ENCODE results near the gene PRXL2B. TPM values are rescaled to one million over a fixed set of nuclear protein-coding genes. Genes with fewer than 3 reads are reported as not detected.
"Not testable (repeated sequence)": the region's sequence is repeated elsewhere in the genome, so short reads cannot be mapped to it uniquely, and the experiment has no call there.

The PRXL2B gene
- total and polyA plus RNA-seq, 4 donors = 4.6 to 10.2 (median 8.1) TPM

DNA sequence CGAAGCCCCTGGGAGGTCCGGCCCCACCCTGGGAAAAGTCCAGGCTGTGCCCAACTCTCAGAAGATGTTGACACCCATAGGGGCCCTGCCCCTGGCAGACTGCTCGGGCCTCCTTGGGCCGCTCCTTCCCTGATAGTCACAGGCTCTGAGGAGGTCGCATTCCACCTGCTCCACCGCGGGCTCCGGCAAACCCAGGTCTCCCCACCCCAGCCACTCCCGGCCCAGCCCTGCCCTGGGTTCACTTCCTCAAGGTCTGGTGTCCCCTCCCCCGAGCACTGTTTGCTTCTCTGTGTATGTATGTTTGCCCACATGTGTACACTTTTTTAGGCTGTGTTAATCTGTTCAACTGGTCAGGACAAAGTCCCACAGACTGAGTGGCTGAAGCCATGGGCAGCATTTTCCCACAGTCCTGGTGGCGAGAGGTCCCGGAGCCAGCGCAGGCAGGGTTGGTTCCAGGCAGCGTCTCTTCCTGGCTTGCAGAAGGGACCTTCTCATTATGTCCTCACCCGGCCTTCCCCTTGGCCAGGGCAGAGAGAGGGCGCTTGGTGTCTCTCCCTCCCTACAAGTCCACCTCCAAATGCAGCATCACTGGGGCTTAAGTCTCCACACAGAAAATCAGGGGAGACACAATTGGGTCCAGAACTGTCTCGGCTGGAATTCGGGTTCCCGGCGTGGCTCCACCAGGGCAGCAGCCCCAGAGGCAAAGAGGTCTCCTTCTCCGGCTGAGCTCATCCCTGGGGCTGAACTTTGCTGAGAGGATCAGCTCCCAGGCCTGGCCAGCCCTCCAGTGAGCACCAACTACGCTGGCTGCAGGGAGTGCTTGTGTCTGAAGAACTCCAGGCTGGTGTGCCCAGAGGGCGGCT is 10.5 kb upstream of the PRXL2B start:
- Histone ChIP-seq H3K27ac (ENCODE audit: low read depth in 1 of 2, low read length in 2 of 2) (peak overlapping the region; percentile 73 to 77), H3K9me3 (ENCODE audit: control insufficient read depth in 4 of 4, low read length in 3 of 4) (peaks cover 0 to 5% (median 1%) of the 10 kb centered on the region in 4 donors), H3K9ac (ENCODE audit: low read depth in 1 of 2, low read length in 2 of 2) (no peak overlapping the region), H3K4me1 (ENCODE audit: control insufficient read depth in 4 of 4, insufficient read depth in 4 of 4, low read length in 3 of 4) (peaks cover 3 to 30% (median 19%) of the 10 kb centered on the region in 4 donors), H3K27me3 (ENCODE audit: control insufficient read depth in 4 of 4, insufficient read depth in 4 of 4, low read length in 3 of 4) (no peaks in the 10 kb centered on the region), H3K36me3 (ENCODE audit: control insufficient read depth in 4 of 4, insufficient read depth in 3 of 4, low read depth in 1 of 4, low read length in 3 of 4) (no peaks in the 10 kb centered on the region), H3K4me3 (ENCODE audit: low read depth in 1 of 3, low read length in 3 of 3) (no peak overlapping the region)
- peak; percentile 51 for DNase-seq (ENCODE audit: low spot score)
- TF ChIP-seq EGR1 (IDR thresholded peaks at IDR 0.05; ENCODE audit: low read depth in 2 of 2) = peak in 1 of 2 donors; percentile 57
- TF ChIP-seq NR2F2 (IDR thresholded peaks at IDR 0.05) = no peak
- peak; percentile 60 to 84 for TF ChIP-seq RXRA (IDR thresholded peaks at IDR 0.05)
- TF ChIP-seq, protein P1, sequence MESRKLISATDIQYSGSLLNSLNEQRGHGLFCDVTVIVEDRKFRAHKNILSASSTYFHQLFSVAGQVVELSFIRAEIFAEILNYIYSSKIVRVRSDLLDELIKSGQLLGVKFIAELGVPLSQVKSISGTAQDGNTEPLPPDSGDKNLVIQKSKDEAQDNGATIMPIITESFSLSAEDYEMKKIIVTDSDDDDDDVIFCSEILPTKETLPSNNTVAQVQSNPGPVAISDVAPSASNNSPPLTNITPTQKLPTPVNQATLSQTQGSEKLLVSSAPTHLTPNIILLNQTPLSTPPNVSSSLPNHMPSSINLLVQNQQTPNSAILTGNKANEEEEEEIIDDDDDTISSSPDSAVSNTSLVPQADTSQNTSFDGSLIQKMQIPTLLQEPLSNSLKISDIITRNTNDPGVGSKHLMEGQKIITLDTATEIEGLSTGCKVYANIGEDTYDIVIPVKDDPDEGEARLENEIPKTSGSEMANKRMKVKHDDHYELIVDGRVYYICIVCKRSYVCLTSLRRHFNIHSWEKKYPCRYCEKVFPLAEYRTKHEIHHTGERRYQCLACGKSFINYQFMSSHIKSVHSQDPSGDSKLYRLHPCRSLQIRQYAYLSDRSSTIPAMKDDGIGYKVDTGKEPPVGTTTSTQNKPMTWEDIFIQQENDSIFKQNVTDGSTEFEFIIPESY (IDR thresholded peaks at IDR 0.05) = no peak
- peak; percentile 73 for TF ChIP-seq TAF1 (conservative IDR thresholded peaks at IDR 0.05)
- TF ChIP-seq FOXA1 (IDR thresholded peaks at IDR 0.05) = peak; percentile 65
- TF ChIP-seq RAD21 (IDR thresholded peaks at IDR 0.05) = peak in 1 of 2 donors; percentile 56
- peak in 1 of 2 donors; percentile 10 for TF ChIP-seq JUND (IDR thresholded peaks at IDR 0.05)
- peak; percentile 89 to 92 for TF ChIP-seq HNF4A (conservative IDR thresholded peaks at IDR 0.05)
- TF ChIP-seq FOXA2 (IDR thresholded peaks at IDR 0.05) = peak; percentile 81
- TF ChIP-seq GABPA (IDR thresholded peaks at IDR 0.05 in 1 of 2, conservative IDR thresholded peaks at IDR 0.05 in 1 of 2) = peak in 1 of 2 donors; percentile 71
- TF ChIP-seq, protein P2, sequence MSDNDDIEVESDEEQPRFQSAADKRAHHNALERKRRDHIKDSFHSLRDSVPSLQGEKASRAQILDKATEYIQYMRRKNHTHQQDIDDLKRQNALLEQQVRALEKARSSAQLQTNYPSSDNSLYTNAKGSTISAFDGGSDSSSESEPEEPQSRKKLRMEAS (IDR thresholded peaks at IDR 0.05) = peak; percentile 80
- TF ChIP-seq, protein P3, sequence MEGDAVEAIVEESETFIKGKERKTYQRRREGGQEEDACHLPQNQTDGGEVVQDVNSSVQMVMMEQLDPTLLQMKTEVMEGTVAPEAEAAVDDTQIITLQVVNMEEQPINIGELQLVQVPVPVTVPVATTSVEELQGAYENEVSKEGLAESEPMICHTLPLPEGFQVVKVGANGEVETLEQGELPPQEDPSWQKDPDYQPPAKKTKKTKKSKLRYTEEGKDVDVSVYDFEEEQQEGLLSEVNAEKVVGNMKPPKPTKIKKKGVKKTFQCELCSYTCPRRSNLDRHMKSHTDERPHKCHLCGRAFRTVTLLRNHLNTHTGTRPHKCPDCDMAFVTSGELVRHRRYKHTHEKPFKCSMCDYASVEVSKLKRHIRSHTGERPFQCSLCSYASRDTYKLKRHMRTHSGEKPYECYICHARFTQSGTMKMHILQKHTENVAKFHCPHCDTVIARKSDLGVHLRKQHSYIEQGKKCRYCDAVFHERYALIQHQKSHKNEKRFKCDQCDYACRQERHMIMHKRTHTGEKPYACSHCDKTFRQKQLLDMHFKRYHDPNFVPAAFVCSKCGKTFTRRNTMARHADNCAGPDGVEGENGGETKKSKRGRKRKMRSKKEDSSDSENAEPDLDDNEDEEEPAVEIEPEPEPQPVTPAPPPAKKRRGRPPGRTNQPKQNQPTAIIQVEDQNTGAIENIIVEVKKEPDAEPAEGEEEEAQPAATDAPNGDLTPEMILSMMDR (IDR thresholded peaks at IDR 0.05; ENCODE audit: low read depth, low read length, missing input control) = no peak
- TF ChIP-seq, protein P4, sequence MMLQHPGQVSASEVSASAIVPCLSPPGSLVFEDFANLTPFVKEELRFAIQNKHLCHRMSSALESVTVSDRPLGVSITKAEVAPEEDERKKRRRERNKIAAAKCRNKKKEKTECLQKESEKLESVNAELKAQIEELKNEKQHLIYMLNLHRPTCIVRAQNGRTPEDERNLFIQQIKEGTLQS (IDR thresholded peaks at IDR 0.05) = no peak
- TF ChIP-seq, protein P5, sequence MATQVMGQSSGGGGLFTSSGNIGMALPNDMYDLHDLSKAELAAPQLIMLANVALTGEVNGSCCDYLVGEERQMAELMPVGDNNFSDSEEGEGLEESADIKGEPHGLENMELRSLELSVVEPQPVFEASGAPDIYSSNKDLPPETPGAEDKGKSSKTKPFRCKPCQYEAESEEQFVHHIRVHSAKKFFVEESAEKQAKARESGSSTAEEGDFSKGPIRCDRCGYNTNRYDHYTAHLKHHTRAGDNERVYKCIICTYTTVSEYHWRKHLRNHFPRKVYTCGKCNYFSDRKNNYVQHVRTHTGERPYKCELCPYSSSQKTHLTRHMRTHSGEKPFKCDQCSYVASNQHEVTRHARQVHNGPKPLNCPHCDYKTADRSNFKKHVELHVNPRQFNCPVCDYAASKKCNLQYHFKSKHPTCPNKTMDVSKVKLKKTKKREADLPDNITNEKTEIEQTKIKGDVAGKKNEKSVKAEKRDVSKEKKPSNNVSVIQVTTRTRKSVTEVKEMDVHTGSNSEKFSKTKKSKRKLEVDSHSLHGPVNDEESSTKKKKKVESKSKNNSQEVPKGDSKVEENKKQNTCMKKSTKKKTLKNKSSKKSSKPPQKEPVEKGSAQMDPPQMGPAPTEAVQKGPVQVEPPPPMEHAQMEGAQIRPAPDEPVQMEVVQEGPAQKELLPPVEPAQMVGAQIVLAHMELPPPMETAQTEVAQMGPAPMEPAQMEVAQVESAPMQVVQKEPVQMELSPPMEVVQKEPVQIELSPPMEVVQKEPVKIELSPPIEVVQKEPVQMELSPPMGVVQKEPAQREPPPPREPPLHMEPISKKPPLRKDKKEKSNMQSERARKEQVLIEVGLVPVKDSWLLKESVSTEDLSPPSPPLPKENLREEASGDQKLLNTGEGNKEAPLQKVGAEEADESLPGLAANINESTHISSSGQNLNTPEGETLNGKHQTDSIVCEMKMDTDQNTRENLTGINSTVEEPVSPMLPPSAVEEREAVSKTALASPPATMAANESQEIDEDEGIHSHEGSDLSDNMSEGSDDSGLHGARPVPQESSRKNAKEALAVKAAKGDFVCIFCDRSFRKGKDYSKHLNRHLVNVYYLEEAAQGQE (IDR thresholded peaks at IDR 0.05) = peak; percentile 64
- peak; percentile 93 for TF ChIP-seq SP1 (IDR thresholded peaks at IDR 0.05)
- TF ChIP-seq HNF4G (IDR thresholded peaks at IDR 0.05) = peak; percentile 77
- TF ChIP-seq YY1 (IDR thresholded peaks at IDR 0.05) = peak; percentile 71
- 44% methylated on average over 23 of the region's 23 CpGs for WGBS

DNA sequence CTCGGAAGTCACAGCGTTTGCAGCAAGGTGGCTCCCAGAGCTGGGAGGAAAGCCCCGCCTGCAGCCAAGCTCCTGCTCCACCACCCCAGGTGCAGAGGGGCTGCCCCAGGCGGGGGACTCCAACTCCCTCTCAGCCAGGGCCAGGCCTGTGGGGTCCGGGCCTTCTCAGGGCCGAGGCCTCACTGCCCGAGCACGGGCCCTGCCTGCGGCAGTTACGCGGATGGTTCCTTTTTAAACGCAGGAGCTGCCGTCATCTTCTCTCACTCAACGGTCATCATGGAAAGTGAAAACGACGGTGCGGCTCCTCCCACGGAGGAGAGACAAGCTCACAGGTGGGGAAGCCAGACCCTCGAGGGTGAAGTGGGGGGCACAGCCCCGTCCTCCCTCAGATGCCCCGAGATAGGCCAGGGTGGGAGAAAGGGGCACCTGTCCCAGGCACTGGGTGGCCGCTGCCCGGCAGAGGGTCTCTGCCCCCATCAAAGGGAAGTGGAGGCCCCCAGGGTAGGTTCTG is 9.0 kb upstream of the PRXL2B start:
- H3K27me3 ChIP-seq (ENCODE audit: control insufficient read depth in 4 of 4, insufficient read depth in 4 of 4, low read length in 3 of 4); H3K36me3 ChIP-seq (ENCODE audit: control insufficient read depth in 4 of 4, insufficient read depth in 3 of 4, low read depth in 1 of 4, low read length in 3 of 4); H3K9me3 ChIP-seq (ENCODE audit: control insufficient read depth in 4 of 4, low read length in 3 of 4); DNase-seq (ENCODE audit: low spot score); H3K4me3 ChIP-seq (ENCODE audit: low read depth in 1 of 3, low read length in 3 of 3): not testable (repeated sequence)
- WGBS = 78% methylated on average over 19 of the region's 23 CpGs
- Histone ChIP-seq H3K9ac (ENCODE audit: low read depth in 1 of 2, low read length in 2 of 2) (peak overlapping the region; percentile 39 to 55), H3K4me1 (ENCODE audit: control insufficient read depth in 4 of 4, insufficient read depth in 4 of 4, low read length in 3 of 4) (peaks cover 3 to 26% (median 19%) of the 10 kb centered on the region in 4 donors), H3K27ac (ENCODE audit: low read depth in 1 of 2, low read length in 2 of 2) (peak overlapping the region; percentile 89 to 93)
